ENCODE measurements around the gene VEGFB. TPM values are rescaled to one million over a fixed set of nuclear protein-coding genes. Genes with fewer than 3 reads are reported as not detected.
A peak's percentile ranks its signal among the peaks of the same experiment; 100 is the strongest.

The VEGFB gene
- polyA plus RNA-seq, 2 of the 4 experiments (the other 2 are of a cell fraction) = 6.8 to 26.5 TPM

- DNase-seq (ENCODE audit: low read depth in 1 of 2, low spot score in 1 of 2) (no peak), FAIRE-seq (no peak), ATAC-seq (no peak)
- peak overlapping the region; percentile 81 for H3K4me2 ChIP-seq
- POLR2A ChIA-PET = interaction anchor here (0.6 kb wide), 1 partner anchor 12 kb away, joined by 3 read pairs; no protein-coding TSS in a partner anchor
- H3K4me3 ChIP-seq = peak overlapping the region; percentile 53
- H3K4me1 ChIP-seq = peaks cover 45% of the 10 kb centered on the region
- no peak for TF ChIP-seq NR3C1 (IDR thresholded peaks at IDR 0.05)
- TF ChIP-seq, protein P1, sequence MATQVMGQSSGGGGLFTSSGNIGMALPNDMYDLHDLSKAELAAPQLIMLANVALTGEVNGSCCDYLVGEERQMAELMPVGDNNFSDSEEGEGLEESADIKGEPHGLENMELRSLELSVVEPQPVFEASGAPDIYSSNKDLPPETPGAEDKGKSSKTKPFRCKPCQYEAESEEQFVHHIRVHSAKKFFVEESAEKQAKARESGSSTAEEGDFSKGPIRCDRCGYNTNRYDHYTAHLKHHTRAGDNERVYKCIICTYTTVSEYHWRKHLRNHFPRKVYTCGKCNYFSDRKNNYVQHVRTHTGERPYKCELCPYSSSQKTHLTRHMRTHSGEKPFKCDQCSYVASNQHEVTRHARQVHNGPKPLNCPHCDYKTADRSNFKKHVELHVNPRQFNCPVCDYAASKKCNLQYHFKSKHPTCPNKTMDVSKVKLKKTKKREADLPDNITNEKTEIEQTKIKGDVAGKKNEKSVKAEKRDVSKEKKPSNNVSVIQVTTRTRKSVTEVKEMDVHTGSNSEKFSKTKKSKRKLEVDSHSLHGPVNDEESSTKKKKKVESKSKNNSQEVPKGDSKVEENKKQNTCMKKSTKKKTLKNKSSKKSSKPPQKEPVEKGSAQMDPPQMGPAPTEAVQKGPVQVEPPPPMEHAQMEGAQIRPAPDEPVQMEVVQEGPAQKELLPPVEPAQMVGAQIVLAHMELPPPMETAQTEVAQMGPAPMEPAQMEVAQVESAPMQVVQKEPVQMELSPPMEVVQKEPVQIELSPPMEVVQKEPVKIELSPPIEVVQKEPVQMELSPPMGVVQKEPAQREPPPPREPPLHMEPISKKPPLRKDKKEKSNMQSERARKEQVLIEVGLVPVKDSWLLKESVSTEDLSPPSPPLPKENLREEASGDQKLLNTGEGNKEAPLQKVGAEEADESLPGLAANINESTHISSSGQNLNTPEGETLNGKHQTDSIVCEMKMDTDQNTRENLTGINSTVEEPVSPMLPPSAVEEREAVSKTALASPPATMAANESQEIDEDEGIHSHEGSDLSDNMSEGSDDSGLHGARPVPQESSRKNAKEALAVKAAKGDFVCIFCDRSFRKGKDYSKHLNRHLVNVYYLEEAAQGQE (IDR thresholded peaks at IDR 0.05) = no peak
- no peak for TF ChIP-seq CHD4 (IDR thresholded peaks at IDR 0.05; ENCODE audit: borderline replicate concordance)
- TF ChIP-seq RARB (CRISPR knock-in tag; IDR thresholded peaks at IDR 0.05) = no peak
- CTCF ChIA-PET = interaction anchor here (1.3 to 3.0 kb wide), 4 partner anchors 12 to 54 kb away, joined by 3 to 14 read pairs (median 8); partner anchors contain the start of genes NUDT22, PLCB3, STIP1 and TRPT1
- peak overlapping the region; percentile 88 for H3K27ac ChIP-seq
- 86% methylated on average over 11 of the region's 11 CpGs for WGBS (ENCODE audit: missing lambda C conversion rate)
- H3K9me3 ChIP-seq = no peaks in the 10 kb centered on the region
Measured at GRCh38 chr11:64239662-64240434, 5.5 kb downstream of the VEGFB start.

GRCh38 chr11:64240435-64241240, 6.3 kb downstream of the VEGFB start, which contains the start of gene FKBP2:
Gene FKBP2, plus strand, starts transcription at chr11:64241095. Its CDS starts 1,293 bp downstream, at chr11:64242388.
- Histone ChIP-seq H3K27ac (peak within 1 kb of the TSS; percentile 91 to 98), H3K4me1 (peaks cover 43% of the 10 kb centered on the region), H3K9me3 (no peaks in the 10 kb centered on the region), H3K4me3 (peak within 1 kb of the TSS; percentile 73), H3K4me2 (peak within 1 kb of the TSS; percentile 100)
- CTCF ChIA-PET = interaction anchor here (0.8 to 12.2 kb wide), 4 partner anchors 10 to 63 kb away, joined by 3 to 206 read pairs (median 4); partner anchors contain the start of genes CATSPERZ, ESRRA and STIP1
- peak; percentile 94 to 98 for DNase-seq (ENCODE audit: low read depth in 1 of 2, low spot score in 1 of 2)
- no peak for FAIRE-seq
- 1% methylated on average over 13 of the region's 58 CpGs for WGBS (ENCODE audit: missing lambda C conversion rate)
- POLR2A ChIA-PET = interaction anchor here (0.7 to 2.7 kb wide), 15 partner anchors 8 to 102 kb away, joined by 3 to 15 read pairs (median 5); partner anchors contain the start of genes BAD, DNAJC4, GPR137 and MACROD1
- ATAC-seq = peak; percentile 41 to 64
- TF ChIP-seq RCOR1 (IDR thresholded peaks at IDR 0.05; ENCODE audit: low read depth, low read length) = no peak
- TF ChIP-seq, protein P2, sequence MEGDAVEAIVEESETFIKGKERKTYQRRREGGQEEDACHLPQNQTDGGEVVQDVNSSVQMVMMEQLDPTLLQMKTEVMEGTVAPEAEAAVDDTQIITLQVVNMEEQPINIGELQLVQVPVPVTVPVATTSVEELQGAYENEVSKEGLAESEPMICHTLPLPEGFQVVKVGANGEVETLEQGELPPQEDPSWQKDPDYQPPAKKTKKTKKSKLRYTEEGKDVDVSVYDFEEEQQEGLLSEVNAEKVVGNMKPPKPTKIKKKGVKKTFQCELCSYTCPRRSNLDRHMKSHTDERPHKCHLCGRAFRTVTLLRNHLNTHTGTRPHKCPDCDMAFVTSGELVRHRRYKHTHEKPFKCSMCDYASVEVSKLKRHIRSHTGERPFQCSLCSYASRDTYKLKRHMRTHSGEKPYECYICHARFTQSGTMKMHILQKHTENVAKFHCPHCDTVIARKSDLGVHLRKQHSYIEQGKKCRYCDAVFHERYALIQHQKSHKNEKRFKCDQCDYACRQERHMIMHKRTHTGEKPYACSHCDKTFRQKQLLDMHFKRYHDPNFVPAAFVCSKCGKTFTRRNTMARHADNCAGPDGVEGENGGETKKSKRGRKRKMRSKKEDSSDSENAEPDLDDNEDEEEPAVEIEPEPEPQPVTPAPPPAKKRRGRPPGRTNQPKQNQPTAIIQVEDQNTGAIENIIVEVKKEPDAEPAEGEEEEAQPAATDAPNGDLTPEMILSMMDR (IDR thresholded peaks at IDR 0.05) = no peak
- TF ChIP-seq TP53 (CRISPR knock-in tag; IDR thresholded peaks at IDR 0.05) = no peak
- TF ChIP-seq, protein P3, sequence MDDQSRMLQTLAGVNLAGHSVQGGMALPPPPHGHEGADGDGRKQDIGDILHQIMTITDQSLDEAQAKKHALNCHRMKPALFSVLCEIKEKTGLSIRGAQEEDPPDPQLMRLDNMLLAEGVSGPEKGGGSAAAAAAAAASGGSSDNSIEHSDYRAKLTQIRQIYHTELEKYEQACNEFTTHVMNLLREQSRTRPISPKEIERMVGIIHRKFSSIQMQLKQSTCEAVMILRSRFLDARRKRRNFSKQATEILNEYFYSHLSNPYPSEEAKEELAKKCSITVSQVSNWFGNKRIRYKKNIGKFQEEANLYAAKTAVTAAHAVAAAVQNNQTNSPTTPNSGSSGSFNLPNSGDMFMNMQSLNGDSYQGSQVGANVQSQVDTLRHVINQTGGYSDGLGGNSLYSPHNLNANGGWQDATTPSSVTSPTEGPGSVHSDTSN (IDR thresholded peaks at IDR 0.05) = peak; percentile 61; the same call in 1 of the 2 replicates
- TF ChIP-seq, protein P4, sequence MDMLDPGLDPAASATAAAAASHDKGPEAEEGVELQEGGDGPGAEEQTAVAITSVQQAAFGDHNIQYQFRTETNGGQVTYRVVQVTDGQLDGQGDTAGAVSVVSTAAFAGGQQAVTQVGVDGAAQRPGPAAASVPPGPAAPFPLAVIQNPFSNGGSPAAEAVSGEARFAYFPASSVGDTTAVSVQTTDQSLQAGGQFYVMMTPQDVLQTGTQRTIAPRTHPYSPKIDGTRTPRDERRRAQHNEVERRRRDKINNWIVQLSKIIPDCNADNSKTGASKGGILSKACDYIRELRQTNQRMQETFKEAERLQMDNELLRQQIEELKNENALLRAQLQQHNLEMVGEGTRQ (IDR thresholded peaks at IDR 0.05) = peak; percentile 43; the same call in 1 of the 2 replicates
- TF ChIP-seq FOSL2 (IDR thresholded peaks at IDR 0.05) = no peak
- TF ChIP-seq FOSL2 (CRISPR knock-in tag; IDR thresholded peaks at IDR 0.05) = no peak
- TF ChIP-seq MAX (IDR thresholded peaks at IDR 0.05) = peak; percentile 69
- no peak for TF ChIP-seq HOXB5 (CRISPR knock-in tag; IDR thresholded peaks at IDR 0.05)
- TF ChIP-seq KDM5A (IDR thresholded peaks at IDR 0.05) = no peak
- no peak for TF ChIP-seq EP300 (IDR thresholded peaks at IDR 0.05)
- TF ChIP-seq PHF8 (IDR thresholded peaks at IDR 0.05; ENCODE audit: borderline replicate concordance, low read depth) = peak; percentile 52
- TF ChIP-seq, protein P5, sequence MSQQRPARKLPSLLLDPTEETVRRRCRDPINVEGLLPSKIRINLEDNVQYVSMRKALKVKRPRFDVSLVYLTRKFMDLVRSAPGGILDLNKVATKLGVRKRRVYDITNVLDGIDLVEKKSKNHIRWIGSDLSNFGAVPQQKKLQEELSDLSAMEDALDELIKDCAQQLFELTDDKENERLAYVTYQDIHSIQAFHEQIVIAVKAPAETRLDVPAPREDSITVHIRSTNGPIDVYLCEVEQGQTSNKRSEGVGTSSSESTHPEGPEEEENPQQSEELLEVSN (IDR thresholded peaks at IDR 0.05; ENCODE audit: borderline replicate concordance, low read depth) = peak; percentile 46; the same call in 1 of the 2 replicates
- peak; percentile 71; the same call in 1 of the 2 replicates for TF ChIP-seq RARB (CRISPR knock-in tag; IDR thresholded peaks at IDR 0.05)
- no peak for TF ChIP-seq HES2 (IDR thresholded peaks at IDR 0.05)
- peak; percentile 69 to 91; a peak in 4 of 5 replicates for TF ChIP-seq JUN (IDR thresholded peaks at IDR 0.05)
- peak; percentile 27; the same call in 1 of the 2 replicates for TF ChIP-seq GATA3 (IDR thresholded peaks at IDR 0.05; ENCODE audit: borderline replicate concordance)
- TF ChIP-seq EHF (CRISPR knock-in tag; IDR thresholded peaks at IDR 0.05) = peak; percentile 58; the same call in 1 of the 2 replicates
- peak; percentile 94 for TF ChIP-seq BCL3 (IDR thresholded peaks at IDR 0.05)
- peak; percentile 66 for TF ChIP-seq POLR2A (IDR thresholded peaks at IDR 0.05; ENCODE audit: low read length)
- no peak for TF ChIP-seq MAZ (IDR thresholded peaks at IDR 0.05; ENCODE audit: borderline replicate concordance, low read depth, low read length)

Measured in A549 (cell line).